OCI-LY3 (cell line): ENCODE data around the gene ROCK2.

Source experiments
- CTCF ChIP-seq: fragments of 200-600, 300-600 bp; sonication (generic); IDR thresholded peaks from 2 replicates; pipeline ENCODE4 v1.5.1; 2014; ENCODE audit warnings: antibody characterized with exemption, low read length, low read depth
- EZH2phosphoT487 ChIP-seq: fragments of 200-600 bp; shearing (Covaris generic); IDR thresholded peaks from 2 replicates; pipeline ENCODE4 v1.6.1; 2018; ENCODE audit warnings: antibody characterized with exemption, mixed run types, low read depth

GRCh38 chr2:11214770-11215169, 129.7 kb downstream of the ROCK2 start:
- TF ChIP-seq CTCF = no peak
- TF ChIP-seq EZH2phosphoT487 = no peak
